Stimulated activated CD8-positive, alpha-beta memory T cell treated with anti-CD3 and anti-CD28 coated beads, Interleukin-7, amount 100 ng/mL, for 1 hour (primary cell): ENCODE data around the gene PIK3CA.

Source experiments
- DNase-seq, 2 donors: peaks; one replicate each; pipeline ENCODE4 v3.0.0-alpha.2; 2020; ENCODE audit warnings: low read depth in 2 of 2

The PIK3CA gene

GRCh38 chr3:179156775-179157174 is 8.6 kb downstream of the PIK3CA start:
- no peak for DNase-seq

GRCh38 chr3:179158336-179159039 is 10.3 kb downstream of the PIK3CA start:
- DNase-seq, result no peak

GRCh38 chr3:179163503-179163902 is 15.3 kb downstream of the PIK3CA start:
- no peak for DNase-seq

GRCh38 chr3:179164857-179165256 is 16.7 kb downstream of the PIK3CA start:
- DNase-seq, result no peak

GRCh38 chr3:179166561-179167201 is 18.5 kb downstream of the PIK3CA start:
- DNase-seq, result no peak

- DNase-seq, result no peak
Measured at GRCh38 chr3:179168918-179169317, 20.8 kb downstream of the PIK3CA start.

- no peak for DNase-seq
Measured at GRCh38 chr3:179172546-179172945, 24.4 kb downstream of the PIK3CA start.

- DNase-seq, result no peak
Measured at GRCh38 chr3:179174316-179174715, 26.2 kb downstream of the PIK3CA start.

GRCh38 chr3:179174898-179175297 is 26.7 kb downstream of the PIK3CA start:
- no peak for DNase-seq

- no peak for DNase-seq
Measured at GRCh38 chr3:179175358-179175757, 27.2 kb downstream of the PIK3CA start.

- DNase-seq, result no peak
Measured at GRCh38 chr3:179177611-179178010, 29.5 kb downstream of the PIK3CA start.

- no peak for DNase-seq
Measured at GRCh38 chr3:179179256-179179655, 31.1 kb downstream of the PIK3CA start.

GRCh38 chr3:179179979-179180759 is 32.0 kb downstream of the PIK3CA start:
- DNase-seq, result no peak

- no peak for DNase-seq
Measured at GRCh38 chr3:179181021-179181472, 32.9 kb downstream of the PIK3CA start.

GRCh38 chr3:179181993-179182551 is 33.9 kb downstream of the PIK3CA start:
- no peak for DNase-seq

GRCh38 chr3:179182902-179183301 is 34.7 kb downstream of the PIK3CA start:
- DNase-seq, result no peak

- DNase-seq, result no peak
Measured at GRCh38 chr3:179184826-179185225, 36.7 kb downstream of the PIK3CA start.

- DNase-seq, result no peak
Measured at GRCh38 chr3:179186426-179186825, 38.3 kb downstream of the PIK3CA start.

- no peak for DNase-seq
Measured at GRCh38 chr3:179189759-179190158, 41.6 kb downstream of the PIK3CA start.

- DNase-seq, result no peak
Measured at GRCh38 chr3:179190581-179190980, 42.4 kb downstream of the PIK3CA start.

GRCh38 chr3:179192542-179192941 is 44.4 kb downstream of the PIK3CA start:
- DNase-seq, result no peak

- no peak for DNase-seq
Measured at GRCh38 chr3:179194931-179195330, 46.8 kb downstream of the PIK3CA start.
